ENCODE results near the gene CFAP20DC.
"Not testable (repeated sequence)": the region's sequence is repeated elsewhere in the genome, so short reads cannot be mapped to it uniquely, and the experiment has no call there.

The CFAP20DC gene

DNA sequence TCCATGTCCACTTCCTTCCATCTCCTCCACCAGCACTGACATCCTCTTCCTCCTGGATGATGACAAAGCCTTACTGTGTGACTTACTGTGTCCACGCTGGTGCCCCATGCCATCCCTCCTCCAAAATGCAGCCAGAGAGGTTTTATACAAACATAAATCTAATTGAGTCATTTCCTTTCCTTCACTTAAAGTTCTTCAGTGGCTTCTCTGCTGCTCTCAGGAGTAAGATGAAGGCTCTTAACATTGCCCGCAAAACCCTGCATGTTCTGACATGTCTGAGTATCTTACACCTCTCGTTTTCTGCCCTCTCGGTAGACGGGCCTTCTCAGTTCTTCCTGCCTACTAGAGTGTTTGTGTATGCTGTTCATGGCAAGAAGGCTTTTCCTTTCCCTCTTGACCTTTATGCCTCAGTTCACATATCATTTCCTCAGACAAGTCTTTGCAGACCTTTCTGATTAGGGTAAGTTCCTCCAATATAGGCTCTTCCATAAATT, 175.5 kb downstream of the CFAP20DC start:
- DNase-seq (ENCODE audit: low read depth in 2 of 3, low spot score in 1 of 3) = no peak

- DNase-seq (ENCODE audit: low read depth in 2 of 3, low spot score in 1 of 3) = no peak
These were observed 181.6 kb downstream of the CFAP20DC start for GRCh38 chr3:58868097-58868779.

DNA sequence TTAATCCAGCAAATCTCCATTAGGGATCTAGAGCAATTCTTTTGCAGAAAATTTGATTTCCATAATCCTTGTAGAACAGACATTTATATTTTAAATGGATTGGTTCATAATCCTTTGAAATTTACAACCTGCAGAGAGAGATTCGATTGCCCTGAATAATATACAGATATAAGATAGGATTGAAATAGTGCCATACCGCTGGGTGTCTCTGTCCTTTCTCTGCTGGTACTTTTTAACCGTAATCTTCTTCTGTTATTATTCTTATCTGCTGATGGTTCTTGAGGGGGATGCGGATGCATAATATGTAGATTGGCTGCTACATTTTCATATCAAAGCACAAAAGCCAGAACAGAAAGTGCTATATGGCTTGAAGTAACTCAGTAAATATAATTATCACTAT, 182.2 kb downstream of the CFAP20DC start:
- no peak for DNase-seq (ENCODE audit: low read depth in 2 of 3, low spot score in 1 of 3)

GRCh38 chr3:58866079-58866478, 183.7 kb downstream of the CFAP20DC start:
- no peak for DNase-seq (ENCODE audit: low read depth in 2 of 3, low spot score in 1 of 3)

- DNase-seq (ENCODE audit: low read depth in 2 of 3, low spot score in 1 of 3) = no peak
These were observed 185.3 kb downstream of the CFAP20DC start for GRCh38 chr3:58864480-58864879.

DNA sequence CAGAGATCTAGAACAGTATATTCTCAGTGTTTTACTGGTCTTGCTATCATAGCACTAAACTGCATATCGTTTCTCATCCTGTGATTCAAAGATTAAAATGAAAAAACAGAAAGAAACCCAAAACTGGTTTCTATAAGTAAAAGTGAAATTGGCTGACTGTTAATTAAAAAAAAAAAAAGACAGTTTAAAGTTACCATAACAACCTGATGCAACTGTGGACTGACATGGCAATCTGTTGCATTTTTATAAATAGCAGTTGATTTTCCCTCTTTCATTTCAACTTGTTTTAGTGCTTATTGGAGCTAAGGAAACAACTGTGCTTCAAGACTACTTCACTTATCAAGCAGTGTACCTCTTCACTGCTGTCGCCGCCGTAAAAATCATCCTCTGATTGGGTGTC, 186.6 kb downstream of the CFAP20DC start:
- DNase-seq (ENCODE audit: low read depth in 2 of 3, low spot score in 1 of 3) = no peak

DNA sequence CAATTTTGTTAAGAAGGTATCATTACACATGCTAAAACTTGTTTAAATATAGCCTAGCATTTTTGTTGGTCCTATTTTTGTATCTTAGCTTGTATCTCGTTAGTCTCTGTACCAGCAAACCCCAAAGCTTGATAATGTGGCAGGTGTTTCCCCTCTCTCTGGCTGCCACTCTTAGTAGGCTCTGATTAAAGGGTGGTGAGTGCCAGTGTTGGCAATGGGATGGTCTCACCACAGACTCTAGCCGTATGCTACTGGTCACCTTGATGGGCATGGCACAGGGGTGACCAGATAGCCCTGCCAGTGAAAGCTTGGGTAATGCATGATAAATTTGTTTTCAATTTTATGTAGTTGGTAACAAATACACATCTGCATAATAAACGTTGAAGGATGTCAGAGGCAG, 188.3 kb downstream of the CFAP20DC start:
- no peak for DNase-seq (ENCODE audit: low read depth in 2 of 3, low spot score in 1 of 3)

- no peak for DNase-seq (ENCODE audit: low read depth in 2 of 3, low spot score in 1 of 3)
These were observed 191.7 kb downstream of the CFAP20DC start for GRCh38 chr3:58858126-58858525.

DNA sequence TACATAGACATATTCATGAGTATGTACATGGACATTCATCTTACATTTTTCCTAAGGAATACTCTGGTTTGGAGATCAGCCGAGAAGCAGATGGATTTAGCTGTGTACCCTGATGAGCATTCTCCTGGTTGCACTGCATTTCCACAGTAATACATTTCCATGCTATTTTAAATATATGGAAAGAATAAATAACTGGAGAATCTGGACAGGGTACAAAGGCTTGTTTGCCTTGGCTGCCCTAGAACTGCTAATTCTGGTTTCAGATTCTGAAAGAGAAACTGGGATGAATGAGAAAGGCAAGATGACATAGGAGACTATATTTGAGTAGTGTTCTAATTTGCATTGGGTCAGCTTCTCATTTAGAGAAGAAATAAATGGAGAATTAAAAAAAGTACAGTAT, 192.4 kb downstream of the CFAP20DC start:
- DNase-seq (ENCODE audit: low read depth in 2 of 3, low spot score in 1 of 3) = no peak

GRCh38 chr3:58848826-58849225, 201.0 kb downstream of the CFAP20DC start:
- no peak for DNase-seq (ENCODE audit: low read depth in 2 of 3, low spot score in 1 of 3)

- not testable (repeated sequence) for DNase-seq (ENCODE audit: low read depth in 2 of 3, low spot score in 1 of 3)
These were observed 207.6 kb downstream of the CFAP20DC start for GRCh38 chr3:58842050-58842747.

DNA sequence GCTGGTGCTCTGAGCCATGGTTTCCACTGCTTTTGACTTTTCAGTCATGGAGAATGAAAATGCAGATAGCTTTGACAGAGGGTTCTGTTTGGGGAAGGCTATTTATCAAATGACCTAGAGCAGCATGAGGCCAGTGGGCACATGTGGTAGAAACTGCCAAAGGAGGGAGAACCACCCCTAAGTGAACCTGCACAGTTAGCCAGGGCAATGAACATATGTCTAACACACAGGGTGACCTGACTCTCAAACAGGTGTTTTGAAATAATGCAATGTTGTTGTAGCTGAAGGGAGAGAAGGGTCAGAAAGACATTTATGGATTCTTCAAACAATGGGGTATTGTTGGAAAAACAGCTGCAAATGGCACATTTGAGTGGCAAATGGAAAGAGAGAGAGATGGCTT, 208.9 kb downstream of the CFAP20DC start:
- DNase-seq (ENCODE audit: low read depth in 2 of 3, low spot score in 1 of 3) = no peak

- DNase-seq (ENCODE audit: low read depth in 2 of 3, low spot score in 1 of 3) = no peak
These were observed 209.9 kb downstream of the CFAP20DC start for GRCh38 chr3:58839964-58840363.

GRCh38 chr3:58839187-58839586, 210.6 kb downstream of the CFAP20DC start:
- no peak for DNase-seq (ENCODE audit: low read depth in 2 of 3, low spot score in 1 of 3)

DNA sequence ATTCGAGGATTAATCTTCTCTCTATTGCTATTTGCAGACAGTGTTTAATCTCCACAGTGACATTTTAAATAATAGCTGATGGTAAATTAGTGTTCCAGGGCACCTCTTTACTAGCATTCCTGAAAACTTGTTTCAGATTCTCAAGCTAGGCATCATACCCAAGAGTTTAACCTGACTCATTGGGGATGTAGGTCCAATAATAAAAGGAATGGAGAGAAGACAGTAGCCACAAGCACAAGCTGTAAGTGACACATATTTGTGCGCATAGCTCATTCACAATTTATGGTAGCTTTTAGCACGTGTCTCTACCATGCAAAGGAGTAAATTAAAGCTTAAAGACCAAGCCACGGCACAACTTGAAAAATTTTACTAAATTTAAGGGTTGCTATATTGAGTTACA, 212.0 kb downstream of the CFAP20DC start:
- no peak for DNase-seq (ENCODE audit: low read depth in 2 of 3, low spot score in 1 of 3)

- no peak for DNase-seq (ENCODE audit: low read depth in 2 of 3, low spot score in 1 of 3)
These were observed 212.5 kb downstream of the CFAP20DC start for GRCh38 chr3:58837141-58837843.

- DNase-seq (ENCODE audit: low read depth in 2 of 3, low spot score in 1 of 3) = no peak
These were observed 214.7 kb downstream of the CFAP20DC start for GRCh38 chr3:58835086-58835485.

DNA sequence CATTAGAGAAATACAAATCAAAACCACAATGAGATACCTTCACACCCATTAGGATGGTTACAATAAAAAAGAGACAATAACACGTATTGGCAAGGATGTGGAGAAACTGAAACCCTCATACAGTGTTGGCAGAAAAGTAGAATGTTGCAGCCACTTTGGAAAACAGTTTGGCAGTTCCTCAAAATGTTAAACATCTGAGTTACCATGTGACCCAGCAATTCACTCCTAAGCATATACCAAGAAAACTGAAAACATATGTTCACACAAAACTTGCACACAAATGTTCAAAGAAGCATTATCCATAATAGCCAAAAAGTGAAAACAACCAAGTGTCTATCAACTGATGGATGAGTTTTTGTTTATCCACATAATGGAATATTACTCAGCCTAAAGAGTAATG, 216.3 kb downstream of the CFAP20DC start:
- DNase-seq (ENCODE audit: low read depth in 2 of 3, low spot score in 1 of 3) = no peak

DNA sequence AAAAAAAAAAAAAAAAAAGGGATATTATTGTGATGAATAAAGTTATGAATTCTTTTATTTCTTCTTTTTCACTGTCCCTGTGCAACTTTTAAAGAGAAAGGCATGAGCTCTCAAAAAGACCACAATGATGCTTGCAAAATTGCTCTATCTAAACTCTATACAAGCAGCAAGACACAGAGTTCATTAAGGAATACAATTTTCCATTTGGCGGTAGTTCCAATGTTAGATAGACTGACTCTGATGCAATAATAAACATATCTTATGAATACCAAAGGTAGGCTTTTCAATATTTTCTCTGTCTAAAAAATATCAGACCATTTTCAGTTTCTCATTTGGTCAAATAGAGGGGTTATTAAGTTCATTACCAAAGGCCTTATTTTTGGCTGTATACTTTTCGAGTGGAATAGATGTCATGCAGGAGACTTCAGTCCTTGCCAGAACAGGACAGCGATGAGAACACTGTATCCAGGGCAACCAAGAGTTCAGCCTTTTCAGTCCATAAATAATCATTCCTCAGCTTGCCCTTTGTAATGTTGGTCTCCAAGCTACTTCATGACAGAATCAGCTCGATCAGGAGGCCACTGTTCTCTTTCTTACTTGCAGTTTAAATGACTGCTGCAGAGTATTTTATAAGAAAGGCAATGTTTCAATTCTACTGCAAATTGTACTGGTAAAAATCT, 220.4 kb downstream of the CFAP20DC start:
- no peak for DNase-seq (ENCODE audit: low read depth in 2 of 3, low spot score in 1 of 3)

GRCh38 chr3:58824777-58825176, 225.0 kb downstream of the CFAP20DC start:
- DNase-seq (ENCODE audit: low read depth in 2 of 3, low spot score in 1 of 3) = no peak

DNA sequence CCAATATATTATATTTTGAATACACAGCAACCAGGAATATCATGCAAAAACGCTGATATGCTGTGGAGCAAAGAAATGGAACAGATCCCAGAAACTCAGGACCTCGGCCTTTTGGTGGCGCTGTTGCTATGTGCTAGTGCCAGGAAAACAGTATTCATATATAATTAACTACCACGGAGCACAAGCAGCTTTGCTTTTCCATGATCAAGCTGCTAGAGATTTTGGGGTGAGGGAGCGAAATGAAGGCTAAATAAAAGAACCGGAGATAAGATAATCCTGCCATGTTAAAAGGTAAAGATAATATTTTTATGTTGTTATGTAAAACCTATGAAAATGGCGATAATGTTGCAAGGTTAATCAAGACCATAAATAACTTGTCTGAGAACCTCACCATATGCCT, 225.5 kb downstream of the CFAP20DC start:
- peak in 2 of 3 donors; percentile 9 to 12 for DNase-seq (ENCODE audit: low read depth in 2 of 3, low spot score in 1 of 3)
